C4-2B (cell line): Measurements from ENCODE around the gene PRKD1.

ENCODE experiments used
- CTCF ChIP-seq: fragments of 450-650 bp; conservative IDR thresholded peaks from 2 replicates; pipeline ENCODE4 v1.5.1; 2017; ENCODE audit warnings: mild to moderate bottlenecking
- ZFX ChIP-seq: fragments of 450-650 bp; IDR thresholded peaks from 2 replicates; pipeline ENCODE4 v1.6.1; 2017

GRCh38 chr14:29554335-29554734 lies 373.3 kb downstream of the PRKD1 start:
- TF ChIP-seq CTCF = no peak
- no peak for TF ChIP-seq ZFX
